NT2/D1 (cell line): ENCODE measurements around the gene MAP4K2.

Source experiments
- DNase-seq: peaks from one replicate; pipeline ENCODE4 v3.0.0-alpha.2; 2011; ENCODE audit warnings: low read depth, low spot score
- H3K27me3 ChIP-seq: 2 replicates; pipeline ENCODE4 v1.6.0; 2011; ENCODE audit warnings: mild to moderate bottlenecking; ENCODE audit not compliant: insufficient read length, insufficient read depth
- H3K36me3 ChIP-seq: 2 replicates; pipeline ENCODE4 v1.6.1; 2011; ENCODE audit warnings: mild to moderate bottlenecking, low read length, mixed read lengths; ENCODE audit not compliant: insufficient read depth, insufficient read length
- H3K4me1 ChIP-seq: 2 replicates; pipeline ENCODE4 v1.5.1; 2011; ENCODE audit not compliant: insufficient read depth, insufficient read length
- H3K4me3 ChIP-seq: 2 replicates; pipeline ENCODE4 v1.5.1; 2011; ENCODE audit warnings: low read depth; ENCODE audit not compliant: insufficient read length
- H3K9ac ChIP-seq: 2 replicates; pipeline ENCODE4 v1.6.0; 2011; ENCODE audit warnings: low read depth; ENCODE audit not compliant: insufficient read length
- H3K9me3 ChIP-seq: 2 replicates; pipeline ENCODE4 v1.5.1; 2011; ENCODE audit warnings: mild to moderate bottlenecking, low read length; ENCODE audit not compliant: insufficient read depth
- SUZ12 ChIP-seq: IDR thresholded peaks from 2 replicates; pipeline ENCODE4 v1.6.1; 2011; ENCODE audit not compliant: insufficient read length, insufficient read depth; ENCODE audit errors: extremely low read depth
- YY1 ChIP-seq: IDR thresholded peaks from 2 replicates; pipeline ENCODE4 v1.6.1; 2011; ENCODE audit not compliant: insufficient read length, insufficient read depth
- ZNF274 ChIP-seq: IDR thresholded peaks from 2 replicates; pipeline ENCODE4 v1.6.1; 2011; ENCODE audit warnings: mild to moderate bottlenecking, low read depth, low read length

The MAP4K2 gene

DNA sequence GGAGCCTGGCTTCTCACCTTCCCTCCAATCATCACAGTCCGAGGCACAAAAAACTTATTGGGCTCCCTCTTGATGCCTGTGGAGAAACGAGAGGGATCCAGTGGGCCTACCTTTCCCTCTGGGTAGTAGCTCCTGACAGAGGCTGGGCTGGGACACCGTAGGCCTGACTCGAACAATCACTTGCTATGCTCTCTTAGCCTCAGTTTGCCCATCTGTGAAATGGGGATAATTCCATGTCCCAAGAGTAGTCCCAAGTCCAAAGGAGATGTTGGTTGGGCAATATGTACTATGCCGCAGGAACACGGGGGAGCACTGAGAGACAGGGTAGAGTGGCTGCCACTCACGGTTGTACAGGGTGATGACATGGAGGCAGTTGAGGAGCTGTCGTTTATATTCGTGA lies 51.4 kb downstream of the MAP4K2 start:
- DNase-seq, result no peak
- H3K27me3 ChIP-seq, result peaks cover 5% of the 10 kb centered on the region
- no peak overlapping the region for H3K4me3 ChIP-seq
- TF ChIP-seq SUZ12 (no peak), ZNF274 (no peak), YY1 (no peak)
- no peaks in the 10 kb centered on the region for H3K9me3 ChIP-seq
- no peak overlapping the region for H3K9ac ChIP-seq
- peaks cover 10% of the 10 kb centered on the region for H3K4me1 ChIP-seq
- H3K36me3 ChIP-seq, result no peaks in the 10 kb centered on the region

DNA sequence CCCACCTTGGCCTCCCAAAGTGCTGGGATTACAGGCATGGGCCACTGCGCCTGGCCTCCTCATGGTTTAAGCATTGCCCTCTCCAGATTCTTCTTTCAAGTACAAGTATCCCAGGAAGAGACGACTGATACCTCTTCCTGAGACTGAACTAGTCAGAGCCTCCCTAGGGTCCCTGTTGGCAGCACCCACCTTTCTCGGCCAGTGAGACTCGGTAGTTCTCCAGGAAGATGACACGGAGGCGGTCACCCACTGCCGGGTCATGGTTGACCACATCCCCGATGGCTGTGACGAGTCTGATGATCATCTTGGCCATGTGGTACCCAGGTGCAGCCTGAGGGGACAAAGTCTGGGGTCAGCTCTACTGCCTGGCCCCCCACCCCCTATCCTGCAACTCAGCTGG lies 51.9 kb downstream of the MAP4K2 start:
- Histone ChIP-seq H3K36me3 (no peaks in the 10 kb centered on the region), H3K9me3 (no peaks in the 10 kb centered on the region), H3K4me1 (peaks cover 13% of the 10 kb centered on the region), H3K4me3 (no peak overlapping the region), H3K9ac (no peak overlapping the region), H3K27me3 (peaks cover 9% of the 10 kb centered on the region)
- TF ChIP-seq ZNF274, result no peak
- no peak for TF ChIP-seq SUZ12
- no peak for TF ChIP-seq YY1
- no peak for DNase-seq

- Histone ChIP-seq H3K9me3 (no peaks in the 10 kb centered on the region), H3K27me3 (peaks cover 10% of the 10 kb centered on the region), H3K4me3 (no peak overlapping the region), H3K9ac (no peak overlapping the region), H3K36me3 (no peaks in the 10 kb centered on the region), H3K4me1 (peaks cover 12% of the 10 kb centered on the region)
- DNase-seq, result no peak
- TF ChIP-seq ZNF274 (no peak), SUZ12 (no peak)
Observed at GRCh38 chr11:64750361-64751054, 52.5 kb downstream of the MAP4K2 start.

- Histone ChIP-seq H3K4me3 (no peak overlapping the region), H3K27me3 (peaks cover 29% of the 10 kb centered on the region), H3K36me3 (no peaks in the 10 kb centered on the region), H3K4me1 (peaks cover 21% of the 10 kb centered on the region), H3K9me3 (no peaks in the 10 kb centered on the region), H3K9ac (no peak overlapping the region)
- TF ChIP-seq SUZ12 (no peak), ZNF274 (no peak), YY1 (no peak)
- DNase-seq, result no peak
Observed at GRCh38 chr11:64747961-64748665, 54.9 kb downstream of the MAP4K2 start.

DNA sequence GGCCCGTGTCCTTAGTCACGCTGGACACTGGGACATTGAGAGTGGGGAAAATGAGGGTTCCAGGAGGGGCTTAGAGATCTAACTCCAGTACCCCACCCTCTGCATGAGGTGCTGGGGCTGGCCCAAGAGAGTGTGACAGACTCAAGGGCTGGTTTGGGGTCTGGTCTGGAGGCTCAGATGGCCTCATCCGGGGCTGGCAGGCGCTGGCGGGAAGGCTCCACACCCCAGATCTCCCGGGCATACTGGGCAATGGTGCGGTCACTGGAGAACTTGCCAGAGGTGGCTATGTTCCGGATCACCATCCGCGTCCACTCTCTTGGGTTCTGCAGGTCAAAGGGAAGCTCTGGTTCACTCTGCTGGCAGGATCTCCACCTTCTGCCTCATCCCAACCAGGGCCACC lies 56.5 kb downstream of the MAP4K2 start:
- Histone ChIP-seq H3K4me1 (peaks cover 26% of the 10 kb centered on the region), H3K9me3 (no peaks in the 10 kb centered on the region), H3K9ac (no peak overlapping the region), H3K4me3 (no peak overlapping the region), H3K36me3 (no peaks in the 10 kb centered on the region), H3K27me3 (peaks cover 45% of the 10 kb centered on the region)
- no peak for DNase-seq
- no peak for TF ChIP-seq ZNF274

DNA sequence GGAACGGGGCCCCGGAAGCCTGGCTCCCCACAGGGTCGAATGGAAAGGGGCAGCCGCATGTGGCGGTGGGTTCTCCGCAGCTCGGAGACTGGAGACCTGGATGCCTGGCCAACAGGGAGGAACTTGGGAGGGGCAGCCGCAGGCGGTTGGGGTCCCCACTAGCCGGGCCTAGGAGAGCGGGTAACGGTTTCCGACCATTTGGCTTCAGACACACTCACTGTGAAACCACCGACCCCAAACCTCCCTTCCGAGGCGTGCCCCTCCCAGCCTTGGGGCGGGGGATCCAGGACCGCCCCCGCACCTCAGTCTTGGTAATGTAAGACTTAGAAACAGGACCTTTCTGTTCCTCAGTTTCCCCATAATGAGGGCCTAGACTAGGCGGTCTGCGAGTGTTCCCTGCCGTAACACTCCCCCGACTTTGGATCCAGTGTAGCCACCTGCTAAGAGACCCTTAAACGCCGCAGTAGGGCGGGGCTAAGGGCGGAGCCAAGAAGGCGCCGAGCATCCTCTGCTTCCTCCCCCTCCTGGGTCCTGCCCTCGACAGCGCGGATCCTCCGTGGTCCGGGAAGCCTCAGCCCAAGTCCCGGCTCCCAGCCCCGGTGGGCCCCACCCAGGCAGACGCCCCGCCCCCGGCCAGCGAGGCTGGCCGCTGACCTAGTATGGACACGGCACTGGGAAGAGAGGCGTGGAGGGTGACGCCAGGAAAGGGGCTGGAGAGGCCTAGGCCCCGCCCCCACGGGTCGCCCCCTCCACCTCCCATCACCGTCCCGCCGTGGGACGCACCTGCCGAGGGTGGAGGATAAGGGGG lies 57.3 kb downstream of the MAP4K2 start:
- H3K9ac ChIP-seq, result peak overlapping the region; percentile 76
- peaks cover 52% of the 10 kb centered on the region for H3K27me3 ChIP-seq
- peak overlapping the region; percentile 53 for H3K4me3 ChIP-seq
- no peak for DNase-seq
- H3K9me3 ChIP-seq, result no peaks in the 10 kb centered on the region
- peaks cover 31% of the 10 kb centered on the region for H3K4me1 ChIP-seq
- H3K36me3 ChIP-seq, result no peaks in the 10 kb centered on the region
- TF ChIP-seq ZNF274 (no peak), YY1 (no peak), SUZ12 (no peak)

DNA sequence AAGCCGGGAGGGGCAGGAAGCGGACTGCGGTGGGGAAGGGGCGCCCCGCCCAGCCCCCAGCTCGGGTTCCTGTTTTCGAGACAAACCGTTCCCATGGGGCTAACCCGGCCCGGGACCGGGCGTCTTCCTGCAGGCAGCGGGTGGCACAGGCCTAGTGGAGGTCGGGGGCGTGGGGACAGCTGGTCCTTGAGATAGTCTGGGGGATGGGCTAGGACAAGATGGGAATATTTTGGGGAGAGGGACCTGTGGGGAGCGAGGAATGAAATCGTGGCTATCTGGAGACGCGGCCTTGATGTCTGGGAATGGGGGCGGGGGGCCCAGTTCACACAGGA lies 57.9 kb downstream of the MAP4K2 start:
- peaks cover 58% of the 10 kb centered on the region for H3K27me3 ChIP-seq
- no peaks in the 10 kb centered on the region for H3K36me3 ChIP-seq
- peaks cover 29% of the 10 kb centered on the region for H3K4me1 ChIP-seq
- TF ChIP-seq ZNF274 (no peak), YY1 (no peak), SUZ12 (no peak)
- peak overlapping the region; percentile 76 for H3K9ac ChIP-seq
- H3K4me3 ChIP-seq, result peak overlapping the region; percentile 53
- no peaks in the 10 kb centered on the region for H3K9me3 ChIP-seq
- DNase-seq, result no peak
